NB4 (cell line): ENCODE data around the gene LAMC2.

Source experiments
- DNase-seq: peaks from one replicate; pipeline ENCODE4 v3.0.0; 2010; ENCODE audit warnings: low read depth
- H3K4me3 ChIP-seq: one replicate; pipeline ENCODE4 v1.5.1; 2011; ENCODE audit warnings: mild to moderate bottlenecking, low read depth, low read length, moderate library complexity
- MYC ChIP-seq: IDR thresholded peaks from 2 replicates; pipeline ENCODE4 v1.6.1; 2011; ENCODE audit warnings: low read depth, low read length
- POLR2A ChIP-seq: IDR thresholded peaks from 2 replicates; pipeline ENCODE4 v1.6.1; 2011; ENCODE audit warnings: mild to moderate bottlenecking; ENCODE audit not compliant: insufficient read length; ENCODE audit errors: extremely low read depth
- TF ChIP-seq, protein P1 (sequence below): IDR thresholded peaks from one replicate; pipeline ENCODE4 v1.5.1; 2012; ENCODE audit warnings: low read depth, low read length
- TF ChIP-seq, protein P2 (sequence below): IDR thresholded peaks from 2 replicates; pipeline ENCODE4 v1.6.1; 2011; ENCODE audit warnings: low read depth, low read length

LAMC2 gene

DNA sequence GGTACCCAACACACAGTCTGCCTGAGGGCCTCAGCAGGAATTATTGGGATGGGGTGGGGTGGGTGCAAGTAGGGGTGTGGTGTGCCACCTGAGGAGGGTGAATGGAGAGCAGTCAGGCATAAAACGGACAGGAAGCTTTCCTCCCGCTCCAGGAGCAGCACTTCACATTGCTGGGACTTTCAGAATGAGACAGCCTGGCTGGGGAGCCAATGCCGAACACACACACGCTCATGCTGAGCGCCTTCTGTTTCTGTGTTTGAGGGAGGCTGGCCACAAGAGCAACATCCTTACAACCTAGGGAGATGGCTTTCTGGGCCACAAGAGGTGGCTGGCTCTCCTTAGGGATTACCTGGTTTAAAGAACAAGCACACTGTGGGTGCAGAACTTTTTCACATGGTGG lies 98.0 kb downstream of the LAMC2 start:
- no peak overlapping the region for H3K4me3 ChIP-seq
- no peak for TF ChIP-seq MYC
- no peak for TF ChIP-seq POLR2A
- TF ChIP-seq, protein P1, sequence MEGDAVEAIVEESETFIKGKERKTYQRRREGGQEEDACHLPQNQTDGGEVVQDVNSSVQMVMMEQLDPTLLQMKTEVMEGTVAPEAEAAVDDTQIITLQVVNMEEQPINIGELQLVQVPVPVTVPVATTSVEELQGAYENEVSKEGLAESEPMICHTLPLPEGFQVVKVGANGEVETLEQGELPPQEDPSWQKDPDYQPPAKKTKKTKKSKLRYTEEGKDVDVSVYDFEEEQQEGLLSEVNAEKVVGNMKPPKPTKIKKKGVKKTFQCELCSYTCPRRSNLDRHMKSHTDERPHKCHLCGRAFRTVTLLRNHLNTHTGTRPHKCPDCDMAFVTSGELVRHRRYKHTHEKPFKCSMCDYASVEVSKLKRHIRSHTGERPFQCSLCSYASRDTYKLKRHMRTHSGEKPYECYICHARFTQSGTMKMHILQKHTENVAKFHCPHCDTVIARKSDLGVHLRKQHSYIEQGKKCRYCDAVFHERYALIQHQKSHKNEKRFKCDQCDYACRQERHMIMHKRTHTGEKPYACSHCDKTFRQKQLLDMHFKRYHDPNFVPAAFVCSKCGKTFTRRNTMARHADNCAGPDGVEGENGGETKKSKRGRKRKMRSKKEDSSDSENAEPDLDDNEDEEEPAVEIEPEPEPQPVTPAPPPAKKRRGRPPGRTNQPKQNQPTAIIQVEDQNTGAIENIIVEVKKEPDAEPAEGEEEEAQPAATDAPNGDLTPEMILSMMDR, result no peak
- TF ChIP-seq, protein P2, sequence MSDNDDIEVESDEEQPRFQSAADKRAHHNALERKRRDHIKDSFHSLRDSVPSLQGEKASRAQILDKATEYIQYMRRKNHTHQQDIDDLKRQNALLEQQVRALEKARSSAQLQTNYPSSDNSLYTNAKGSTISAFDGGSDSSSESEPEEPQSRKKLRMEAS, result no peak
- DNase-seq, result no peak

DNA sequence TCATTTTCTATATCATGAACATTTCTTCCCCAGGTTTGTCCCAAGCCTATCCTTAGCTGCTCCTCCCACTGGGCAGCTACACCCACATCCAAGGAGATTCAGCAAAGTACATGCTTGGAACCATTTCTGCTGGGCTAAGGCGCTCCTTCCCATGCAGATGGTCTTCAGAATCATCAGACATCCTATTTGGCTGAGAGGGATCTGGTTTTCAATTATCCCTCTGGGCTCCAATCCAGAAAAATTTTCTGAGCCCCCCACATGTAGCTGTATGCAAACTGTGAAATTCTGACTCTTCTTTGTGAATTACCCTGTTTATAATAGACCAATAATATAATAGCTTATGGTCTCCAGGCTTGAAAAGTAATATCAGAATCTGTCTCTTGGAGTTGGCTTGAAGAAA lies 99.2 kb downstream of the LAMC2 start:
- DNase-seq, result no peak
- H3K4me3 ChIP-seq, result no peak overlapping the region
- no peak for TF ChIP-seq POLR2A
- TF ChIP-seq MYC, result no peak
- TF ChIP-seq, protein P1, result no peak
- TF ChIP-seq, protein P2, result no peak

DNA sequence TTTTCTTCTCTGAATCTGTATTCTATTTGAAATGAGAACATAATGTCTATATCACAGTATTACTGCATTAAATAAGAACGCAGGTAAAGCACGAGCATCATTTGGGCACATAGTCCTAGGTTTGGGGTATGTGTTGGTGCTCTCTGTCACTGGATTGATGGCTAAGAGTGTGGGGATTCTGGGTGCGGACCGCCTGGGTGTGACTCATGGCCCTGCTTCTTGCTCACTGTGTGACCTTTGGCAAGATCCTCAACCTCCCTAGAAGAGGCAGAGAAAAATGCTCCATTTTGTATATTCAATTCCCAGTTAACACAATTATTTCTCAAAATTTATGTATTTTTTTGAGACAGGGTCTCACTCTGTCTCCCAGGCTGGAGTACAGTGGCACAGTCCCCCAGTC lies 99.7 kb downstream of the LAMC2 start:
- DNase-seq, result no peak
- TF ChIP-seq, protein P1, result no peak
- TF ChIP-seq MYC (no peak), POLR2A (no peak)
- TF ChIP-seq, protein P2, result no peak
- H3K4me3 ChIP-seq, result no peak overlapping the region

DNA sequence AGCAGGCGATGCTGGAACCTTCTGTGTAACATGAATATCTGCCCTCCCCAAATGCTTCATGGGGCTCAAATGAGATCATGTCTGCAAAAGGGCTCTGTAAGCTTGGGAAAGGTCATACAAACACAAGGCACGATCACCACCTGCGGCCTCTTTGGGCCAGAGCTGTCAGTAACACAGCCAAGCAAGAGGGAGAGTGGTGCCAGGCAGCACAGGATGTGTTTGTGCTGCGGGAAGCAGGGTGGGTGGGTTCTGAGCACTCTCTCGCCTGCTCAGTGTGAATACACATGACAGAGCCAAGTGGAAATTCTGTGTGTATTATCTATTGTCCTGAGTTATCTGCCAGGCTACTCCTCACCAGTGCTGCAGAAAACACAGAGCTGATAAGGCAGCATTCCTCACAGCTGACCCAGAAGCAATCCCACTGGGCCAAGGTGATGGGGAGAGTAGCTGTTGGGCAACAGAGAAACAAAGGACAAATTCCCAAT lies 101.2 kb downstream of the LAMC2 start:
- DNase-seq, result no peak
- no peak overlapping the region for H3K4me3 ChIP-seq
- TF ChIP-seq, protein P1, result no peak
- TF ChIP-seq POLR2A, result no peak
- no peak for TF ChIP-seq MYC
- TF ChIP-seq, protein P2, result no peak

DNA sequence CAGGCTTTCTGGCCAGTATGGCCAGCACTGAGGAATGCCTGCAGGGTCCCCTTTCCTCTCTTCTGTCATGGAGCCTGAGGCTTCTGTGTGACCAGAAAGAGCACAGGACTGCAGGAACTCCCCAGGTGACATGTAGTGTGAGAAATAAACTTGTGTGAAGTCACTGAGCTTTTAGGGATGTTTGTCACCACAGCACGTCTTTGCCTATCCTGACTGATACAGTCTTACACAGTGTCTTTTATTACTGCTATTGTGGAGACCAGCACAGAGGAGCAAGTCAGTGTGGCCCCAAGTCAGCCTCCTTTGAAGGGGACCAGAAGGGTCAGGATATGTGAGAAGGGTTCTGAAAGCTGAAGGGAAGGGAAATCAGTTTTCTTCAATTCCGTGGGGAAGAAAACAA lies 102.5 kb downstream of the LAMC2 start:
- no peak for TF ChIP-seq POLR2A
- TF ChIP-seq, protein P2, result no peak
- TF ChIP-seq, protein P1, result no peak
- no peak overlapping the region for H3K4me3 ChIP-seq
- DNase-seq, result no peak
